ENCODE results near the gene COLEC12.
"Not testable (repeated sequence)": the region's sequence is repeated elsewhere in the genome, so short reads cannot be mapped to it uniquely, and the experiment has no call there.

COLEC12 gene

DNA sequence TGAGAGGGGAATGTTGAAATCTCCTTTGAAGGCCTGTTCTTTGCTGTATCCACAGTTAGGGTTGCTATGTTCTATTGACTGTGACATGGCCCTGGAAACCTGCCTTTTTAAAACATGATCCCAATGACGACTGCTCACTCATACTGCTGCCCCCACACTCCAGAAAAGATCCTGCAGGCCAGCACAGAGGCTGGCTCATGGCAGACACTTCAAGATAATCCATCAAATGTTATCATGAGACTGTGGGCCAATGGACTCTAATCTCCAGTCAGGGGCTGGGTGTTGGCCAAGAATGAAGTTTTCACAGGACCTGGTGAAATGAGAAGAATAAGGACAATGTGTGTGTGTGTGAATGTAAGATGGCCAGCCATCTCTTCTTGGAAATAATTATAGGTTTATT is 173.7 kb downstream of the COLEC12 start:
- no peak for DNase-seq (ENCODE audit: low read depth in 2 of 2)

DNA sequence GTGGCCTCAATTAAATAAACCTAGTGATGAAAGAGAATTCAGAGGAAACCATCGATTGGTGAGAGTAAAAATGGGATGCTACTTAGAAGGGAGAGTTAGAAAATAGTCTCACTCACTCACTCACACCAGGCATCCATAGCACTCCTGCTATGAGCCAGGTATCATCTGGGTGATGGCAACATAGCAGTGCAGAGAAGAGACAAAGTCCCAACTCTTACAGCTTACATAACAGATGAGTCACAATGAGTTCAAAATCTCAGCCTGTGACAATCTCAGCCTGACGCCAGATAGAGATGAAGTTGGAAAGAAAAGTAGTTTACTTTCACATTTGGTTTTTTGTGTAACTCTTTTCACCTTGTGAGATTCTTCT is 177.3 kb downstream of the COLEC12 start:
- no peak for DNase-seq (ENCODE audit: low read depth in 2 of 2)

DNA sequence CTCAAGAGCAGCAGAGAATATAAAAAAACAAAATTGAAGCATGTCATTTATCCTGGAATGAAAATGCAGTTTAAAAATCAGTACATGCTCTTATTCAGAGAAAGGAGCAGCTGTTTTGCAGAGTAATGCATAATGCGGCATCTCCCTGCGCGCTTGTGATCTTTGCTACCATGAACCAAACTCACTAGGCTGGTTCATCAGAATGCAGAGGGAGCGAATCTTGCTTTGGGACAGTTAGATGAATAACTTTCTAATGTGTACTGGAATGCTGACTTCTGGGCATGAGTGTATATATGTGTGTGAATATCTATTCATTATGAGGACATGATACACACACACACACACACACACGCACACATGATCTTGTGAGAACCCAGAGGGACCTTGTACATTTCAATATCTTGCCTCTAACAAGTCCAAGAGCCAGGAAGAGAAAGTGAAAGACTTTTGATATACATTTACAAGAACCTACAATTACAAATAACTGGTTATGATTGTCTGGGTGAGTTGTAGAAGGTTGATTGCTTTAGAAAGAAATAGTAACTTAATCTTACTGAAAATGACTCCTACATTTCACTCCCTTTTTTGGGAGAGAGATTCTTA is 178.5 kb downstream of the COLEC12 start:
- DNase-seq (ENCODE audit: low read depth in 2 of 2), result no peak

DNA sequence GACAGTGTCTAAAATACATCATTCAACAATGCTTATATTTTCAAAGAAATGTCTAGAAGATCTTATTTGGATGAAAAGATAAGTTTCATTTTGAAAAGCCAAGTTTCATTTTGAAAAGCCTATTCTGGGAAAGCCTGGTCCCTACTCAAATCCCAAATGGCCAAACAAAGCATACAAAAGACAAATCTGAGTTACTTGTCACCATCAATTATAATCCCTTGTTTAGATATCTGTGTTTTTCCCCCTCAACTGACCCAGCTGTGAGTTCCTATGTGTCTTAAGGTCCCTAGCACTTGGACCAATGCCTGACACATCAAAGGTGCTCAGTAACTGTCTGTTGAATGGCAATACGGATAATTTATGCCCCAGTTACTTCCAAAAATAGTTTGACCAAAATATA is 180.3 kb downstream of the COLEC12 start:
- no peak for DNase-seq (ENCODE audit: low read depth in 2 of 2)

GRCh38 chr18:319720-320119 is 180.8 kb downstream of the COLEC12 start:
- DNase-seq (ENCODE audit: low read depth in 2 of 2), result no peak

GRCh38 chr18:318791-319291 is 181.7 kb downstream of the COLEC12 start:
- DNase-seq (ENCODE audit: low read depth in 2 of 2), result no peak

DNA sequence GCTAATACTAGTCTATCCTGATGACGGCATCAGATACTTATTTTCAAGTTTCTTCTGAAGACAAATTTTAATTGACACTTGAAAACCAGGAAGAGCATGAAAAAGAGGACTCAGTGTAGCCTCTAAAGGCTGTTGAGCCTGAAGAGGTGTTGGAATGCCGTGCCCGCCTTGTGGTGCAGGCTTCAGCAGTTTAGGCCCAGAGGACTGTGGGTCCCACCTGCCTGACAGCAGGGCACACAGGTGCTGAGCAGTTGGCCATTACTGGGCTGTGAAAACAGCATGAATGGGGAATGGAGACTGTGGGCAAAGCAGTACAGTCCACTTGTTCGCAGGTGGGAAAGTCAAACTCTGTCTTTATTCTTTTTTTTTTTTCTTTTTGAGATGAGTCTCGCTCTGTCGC is 182.9 kb downstream of the COLEC12 start:
- DNase-seq (ENCODE audit: low read depth in 2 of 2), result no peak

DNA sequence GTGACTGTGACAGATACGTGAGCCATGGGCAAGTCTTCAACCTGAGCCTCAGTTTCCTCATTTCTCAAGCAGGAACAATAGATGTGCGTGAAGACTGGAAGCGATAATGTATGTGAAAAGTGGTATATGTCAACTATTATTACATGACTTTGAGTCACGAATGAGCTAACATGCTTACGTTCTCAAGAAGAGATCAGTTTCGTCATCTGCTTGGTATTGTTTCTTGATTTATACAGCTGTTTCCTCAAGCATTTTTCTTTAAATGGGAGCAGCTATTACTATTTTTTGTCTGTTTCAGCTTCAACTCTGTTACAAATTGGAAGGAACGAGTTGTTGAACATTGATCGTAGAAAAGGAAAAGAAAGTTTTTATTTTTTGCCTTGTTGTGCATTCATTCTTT is 184.1 kb downstream of the COLEC12 start:
- DNase-seq (ENCODE audit: low read depth in 2 of 2), result no peak

DNA sequence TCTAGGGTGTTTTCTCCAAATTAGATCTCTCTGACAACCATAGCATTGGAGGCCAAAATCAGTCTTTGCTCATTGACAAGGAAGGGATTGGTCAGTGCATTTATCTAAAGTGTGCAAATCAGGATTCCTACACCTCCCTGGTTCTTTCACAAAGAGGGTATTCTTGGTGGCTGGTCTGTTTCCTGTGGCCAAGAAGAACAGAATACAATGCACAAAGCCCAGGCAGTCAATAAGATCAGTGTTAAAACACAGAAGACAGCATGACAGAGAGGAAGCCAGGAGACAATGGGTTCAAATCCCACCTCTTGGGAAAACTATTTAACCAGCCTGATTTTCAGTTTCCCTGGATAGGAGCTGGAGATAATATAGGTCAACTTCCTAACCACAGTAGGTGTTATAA is 186.6 kb downstream of the COLEC12 start:
- no peak for DNase-seq (ENCODE audit: low read depth in 2 of 2)

DNA sequence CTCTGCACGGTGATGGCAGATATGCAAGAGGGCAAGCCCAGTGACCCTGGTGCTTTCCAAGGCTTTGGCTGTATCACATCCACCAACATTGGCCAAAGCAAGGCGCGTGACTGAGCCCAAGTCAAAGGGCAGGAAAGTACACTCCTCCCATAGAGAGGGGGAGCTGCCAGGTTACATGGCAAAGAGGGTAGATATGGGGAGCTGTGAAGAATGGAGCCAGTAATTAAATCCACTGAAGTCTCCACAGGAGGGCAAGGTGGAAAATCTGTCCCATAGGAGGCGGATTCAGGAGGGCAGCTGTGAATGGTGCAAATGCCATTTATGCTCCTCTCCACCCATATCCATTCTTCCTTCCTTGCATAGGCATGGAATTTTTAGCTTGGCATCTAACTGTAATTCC is 188.1 kb downstream of the COLEC12 start:
- DNase-seq (ENCODE audit: low read depth in 2 of 2), result no peak

- DNase-seq (ENCODE audit: low read depth in 2 of 2), result no peak
Observed at GRCh38 chr18:310042-310441, 190.5 kb downstream of the COLEC12 start.

- not testable (repeated sequence) for DNase-seq (ENCODE audit: low read depth in 2 of 2)
Observed at GRCh38 chr18:308086-308485, 192.4 kb downstream of the COLEC12 start.

DNA sequence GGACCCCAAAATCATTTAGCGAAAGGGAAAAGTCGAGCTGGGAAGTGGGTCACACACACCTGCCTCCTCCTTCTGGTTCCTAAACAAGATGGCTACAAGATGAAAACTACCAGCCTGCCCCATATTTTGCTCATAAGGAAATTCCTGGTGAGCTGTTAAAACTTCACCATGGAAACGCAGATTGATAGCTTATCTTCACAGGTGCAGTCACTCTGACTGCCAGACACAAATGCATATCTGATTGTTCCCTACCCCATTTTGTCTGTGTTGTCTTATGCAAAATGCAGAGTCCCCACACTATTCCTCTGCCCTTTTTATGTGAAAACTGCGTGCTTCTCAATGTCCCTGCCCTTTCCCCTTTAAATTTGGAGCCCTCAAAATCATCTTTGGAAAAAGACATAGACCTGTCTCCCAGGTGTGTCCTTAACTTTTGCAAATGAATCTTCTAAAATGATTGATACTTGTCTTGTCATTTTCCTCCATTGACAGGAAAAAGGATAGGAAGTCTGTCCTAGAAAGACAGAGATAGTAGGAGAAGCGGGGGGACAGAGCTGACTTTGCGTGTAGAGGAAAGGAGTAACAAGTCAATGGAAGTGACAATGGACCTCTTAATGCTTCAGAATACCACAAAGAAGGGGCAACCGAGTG is 193.8 kb downstream of the COLEC12 start:
- no peak for DNase-seq (ENCODE audit: low read depth in 2 of 2)

GRCh38 chr18:305003-305501 is 195.4 kb downstream of the COLEC12 start:
- no peak for DNase-seq (ENCODE audit: low read depth in 2 of 2)

GRCh38 chr18:303607-304006 is 196.9 kb downstream of the COLEC12 start:
- no peak for DNase-seq (ENCODE audit: low read depth in 2 of 2)

- DNase-seq (ENCODE audit: low read depth in 2 of 2), result no peak
Observed at GRCh38 chr18:303011-303410, 197.5 kb downstream of the COLEC12 start.

- DNase-seq (ENCODE audit: low read depth in 2 of 2), result no peak
Observed at GRCh38 chr18:302097-302496, 198.4 kb downstream of the COLEC12 start.

GRCh38 chr18:297936-298335 is 202.6 kb downstream of the COLEC12 start:
- no peak for DNase-seq (ENCODE audit: low read depth in 2 of 2)

- DNase-seq (ENCODE audit: low read depth in 2 of 2), result no peak
Observed at GRCh38 chr18:295756-296490, 204.6 kb downstream of the COLEC12 start.

DNA sequence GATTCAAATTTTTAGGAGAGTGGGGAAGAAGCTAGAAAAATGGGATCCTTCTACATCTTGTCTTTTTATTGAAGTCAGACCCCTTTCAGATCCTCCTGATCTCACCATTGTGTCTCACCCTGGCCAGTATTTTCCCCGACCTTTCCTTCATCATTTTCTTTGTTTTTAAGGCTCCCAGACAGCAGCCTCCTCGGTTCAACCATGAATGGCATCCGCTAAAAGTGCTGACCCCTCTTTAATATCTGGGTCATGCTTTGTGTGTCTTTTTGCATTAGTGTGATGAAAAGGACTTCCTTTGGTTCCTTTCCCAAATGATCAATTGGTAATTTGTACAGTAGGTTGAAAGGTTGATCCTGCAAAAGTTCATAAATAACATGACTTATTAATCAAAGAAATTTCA is 205.9 kb downstream of the COLEC12 start:
- no peak for DNase-seq (ENCODE audit: low read depth in 2 of 2)

DNA sequence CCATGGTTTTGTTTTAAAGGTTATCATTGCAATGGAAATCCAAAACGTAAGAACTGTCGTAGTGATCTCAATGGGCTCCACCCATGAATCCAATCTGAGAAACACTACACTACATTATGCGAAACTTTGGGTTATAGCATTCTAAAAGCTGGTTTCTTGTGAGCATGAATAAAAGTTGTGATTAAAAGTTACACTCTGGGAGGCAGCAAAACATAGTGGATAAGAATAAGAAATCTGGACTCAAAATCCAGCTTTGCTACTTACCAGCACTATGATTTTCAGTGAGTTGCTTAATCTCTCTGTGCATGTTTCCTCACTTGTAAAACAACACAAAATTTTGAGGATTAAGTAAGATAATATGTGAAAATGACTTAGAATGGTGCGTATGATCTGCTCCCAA is 207.0 kb downstream of the COLEC12 start:
- DNase-seq (ENCODE audit: low read depth in 2 of 2), result no peak

DNA sequence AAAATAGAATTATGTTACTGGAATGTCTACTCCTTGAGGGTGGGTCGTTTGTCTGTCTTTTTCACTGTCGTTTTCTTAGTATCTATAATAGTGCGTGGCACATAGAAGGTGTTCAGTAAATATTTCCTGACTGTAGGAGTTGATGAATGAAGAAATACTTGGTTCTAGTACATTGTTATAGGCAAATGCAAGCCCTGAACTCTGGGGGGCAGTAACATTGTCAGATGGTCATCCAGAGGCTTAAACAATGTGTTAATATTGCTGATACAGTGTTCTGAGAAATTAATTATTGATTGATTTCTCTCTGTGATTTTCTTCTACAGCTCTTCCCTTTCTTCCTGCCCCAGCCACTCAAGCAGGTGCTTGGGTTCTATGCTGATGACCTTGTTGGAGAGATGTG is 208.2 kb downstream of the COLEC12 start:
- no peak for DNase-seq (ENCODE audit: low read depth in 2 of 2)

GRCh38 chr18:289970-290369 is 210.5 kb downstream of the COLEC12 start:
- DNase-seq (ENCODE audit: low read depth in 2 of 2), result not testable (repeated sequence)
